ENCODE measurements around the gene ACVR2A. TPM values are rescaled to one million over a fixed set of nuclear protein-coding genes. Genes with fewer than 3 reads are reported as not detected.

Gene ACVR2A
- polyA plus RNA-seq, 1 donor from 2014 or later, result 139 TPM

- H3K27ac ChIP-seq (ENCODE audit: low read length), result no peak overlapping the region
- H3K79me2 ChIP-seq (replicated peaks; ENCODE audit: insufficient read depth, low read length), result peaks cover 94% of the 10 kb centered on the region
- H3K9me2 ChIP-seq (ENCODE audit: insufficient read depth, low read length), result no peaks in the 10 kb centered on the region
- H2AFZ ChIP-seq (ENCODE audit: low read depth, low read length), result no peak overlapping the region
- no peaks in the 10 kb centered on the region for H3K27me3 ChIP-seq (ENCODE audit: insufficient read depth, low read depth, low read length)
- H4K20me1 ChIP-seq (ENCODE audit: insufficient read depth), result peaks cover 6% of the 10 kb centered on the region
- H3K4me3 ChIP-seq (ENCODE audit: low read length), result no peak overlapping the region
- H3K9me3 ChIP-seq (ENCODE audit: low read length), result no peaks in the 10 kb centered on the region
- H3K36me3 ChIP-seq (ENCODE audit: insufficient read depth, low read length), result no peaks in the 10 kb centered on the region
- no peaks in the 10 kb centered on the region for H3F3A ChIP-seq (ENCODE audit: insufficient read depth, low read length, poor library complexity, severe bottlenecking)
- no peak overlapping the region for H3K9ac ChIP-seq (ENCODE audit: low read length)
- no peak overlapping the region for H3K4me2 ChIP-seq (ENCODE audit: low read length)
- no peak for TF ChIP-seq SMC3 (conservative IDR thresholded peaks at IDR 0.05; ENCODE audit: poor library complexity)
- TF ChIP-seq RAD21 (conservative IDR thresholded peaks at IDR 0.05), result no peak
- TF ChIP-seq EP300 (conservative IDR thresholded peaks at IDR 0.05; ENCODE audit: poor library complexity, severe bottlenecking), result no peak
- TF ChIP-seq CTCF (IDR thresholded peaks at IDR 0.05; ENCODE audit: poor library complexity, severe bottlenecking), result no peak
- no peak for TF ChIP-seq EZH2 (IDR thresholded peaks at IDR 0.05; ENCODE audit: borderline replicate concordance, insufficient read depth, low read length, poor library complexity, severe bottlenecking)
- no peak for TF ChIP-seq POLR2AphosphoS5 (IDR thresholded peaks at IDR 0.05)
- TF ChIP-seq, protein P1, sequence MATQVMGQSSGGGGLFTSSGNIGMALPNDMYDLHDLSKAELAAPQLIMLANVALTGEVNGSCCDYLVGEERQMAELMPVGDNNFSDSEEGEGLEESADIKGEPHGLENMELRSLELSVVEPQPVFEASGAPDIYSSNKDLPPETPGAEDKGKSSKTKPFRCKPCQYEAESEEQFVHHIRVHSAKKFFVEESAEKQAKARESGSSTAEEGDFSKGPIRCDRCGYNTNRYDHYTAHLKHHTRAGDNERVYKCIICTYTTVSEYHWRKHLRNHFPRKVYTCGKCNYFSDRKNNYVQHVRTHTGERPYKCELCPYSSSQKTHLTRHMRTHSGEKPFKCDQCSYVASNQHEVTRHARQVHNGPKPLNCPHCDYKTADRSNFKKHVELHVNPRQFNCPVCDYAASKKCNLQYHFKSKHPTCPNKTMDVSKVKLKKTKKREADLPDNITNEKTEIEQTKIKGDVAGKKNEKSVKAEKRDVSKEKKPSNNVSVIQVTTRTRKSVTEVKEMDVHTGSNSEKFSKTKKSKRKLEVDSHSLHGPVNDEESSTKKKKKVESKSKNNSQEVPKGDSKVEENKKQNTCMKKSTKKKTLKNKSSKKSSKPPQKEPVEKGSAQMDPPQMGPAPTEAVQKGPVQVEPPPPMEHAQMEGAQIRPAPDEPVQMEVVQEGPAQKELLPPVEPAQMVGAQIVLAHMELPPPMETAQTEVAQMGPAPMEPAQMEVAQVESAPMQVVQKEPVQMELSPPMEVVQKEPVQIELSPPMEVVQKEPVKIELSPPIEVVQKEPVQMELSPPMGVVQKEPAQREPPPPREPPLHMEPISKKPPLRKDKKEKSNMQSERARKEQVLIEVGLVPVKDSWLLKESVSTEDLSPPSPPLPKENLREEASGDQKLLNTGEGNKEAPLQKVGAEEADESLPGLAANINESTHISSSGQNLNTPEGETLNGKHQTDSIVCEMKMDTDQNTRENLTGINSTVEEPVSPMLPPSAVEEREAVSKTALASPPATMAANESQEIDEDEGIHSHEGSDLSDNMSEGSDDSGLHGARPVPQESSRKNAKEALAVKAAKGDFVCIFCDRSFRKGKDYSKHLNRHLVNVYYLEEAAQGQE (IDR thresholded peaks at IDR 0.05; ENCODE audit: borderline replicate concordance), result no peak
- TF ChIP-seq TAF1 (IDR thresholded peaks at IDR 0.05; ENCODE audit: low read depth), result no peak
- TF ChIP-seq MXI1 (conservative IDR thresholded peaks at IDR 0.05; ENCODE audit: poor library complexity, severe bottlenecking), result no peak
These were observed 41.3 kb downstream of the ACVR2A start for GRCh38 chr2:147886136-147886535.

DNA sequence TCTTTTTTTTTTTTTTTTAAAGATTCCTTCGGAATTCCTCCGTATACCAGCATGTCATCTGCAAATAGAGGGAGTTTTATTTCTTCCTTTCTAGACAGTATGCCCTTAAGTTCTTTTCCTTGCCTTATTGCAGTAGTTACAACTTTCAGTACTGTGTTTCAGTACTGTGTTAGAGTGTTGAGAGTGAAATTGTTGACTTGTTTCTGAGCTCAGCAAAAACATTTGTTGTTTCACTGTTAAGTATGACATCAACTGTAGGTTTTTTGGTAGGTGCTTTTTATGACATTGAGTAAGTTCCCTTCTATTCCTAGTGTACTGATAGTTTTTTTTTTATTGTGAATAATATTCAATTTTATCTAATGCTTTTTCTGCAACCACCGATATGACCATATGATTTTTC lies 43.9 kb downstream of the ACVR2A start:
- no peaks in the 10 kb centered on the region for H3K27me3 ChIP-seq (ENCODE audit: insufficient read depth, low read depth, low read length)
- H3K9me3 ChIP-seq (ENCODE audit: low read length), result no peaks in the 10 kb centered on the region
- no peaks in the 10 kb centered on the region for H3K9me2 ChIP-seq (ENCODE audit: insufficient read depth, low read length)
- no peak overlapping the region for H3K9ac ChIP-seq (ENCODE audit: low read length)
- no peak overlapping the region for H2AFZ ChIP-seq (ENCODE audit: low read depth, low read length)
- TF ChIP-seq MXI1 (conservative IDR thresholded peaks at IDR 0.05; ENCODE audit: poor library complexity, severe bottlenecking) (no peak), SMC3 (conservative IDR thresholded peaks at IDR 0.05; ENCODE audit: poor library complexity) (no peak), RAD21 (conservative IDR thresholded peaks at IDR 0.05) (no peak), EZH2 (IDR thresholded peaks at IDR 0.05; ENCODE audit: borderline replicate concordance, insufficient read depth, low read length, poor library complexity, severe bottlenecking) (no peak), TAF1 (IDR thresholded peaks at IDR 0.05; ENCODE audit: low read depth) (no peak), EP300 (conservative IDR thresholded peaks at IDR 0.05; ENCODE audit: poor library complexity, severe bottlenecking) (no peak), POLR2AphosphoS5 (IDR thresholded peaks at IDR 0.05) (no peak), CTCF (IDR thresholded peaks at IDR 0.05; ENCODE audit: poor library complexity, severe bottlenecking) (no peak)
- TF ChIP-seq, protein P1 (IDR thresholded peaks at IDR 0.05; ENCODE audit: borderline replicate concordance), result no peak
- H3K4me3 ChIP-seq (ENCODE audit: low read length), result no peak overlapping the region
- no peaks in the 10 kb centered on the region for H3K36me3 ChIP-seq (ENCODE audit: insufficient read depth, low read length)
- no peak overlapping the region for H3K27ac ChIP-seq (ENCODE audit: low read length)
- no peaks in the 10 kb centered on the region for H3F3A ChIP-seq (ENCODE audit: insufficient read depth, low read length, poor library complexity, severe bottlenecking)
- H4K20me1 ChIP-seq (ENCODE audit: insufficient read depth), result peaks cover 11% of the 10 kb centered on the region
- H3K79me2 ChIP-seq (replicated peaks; ENCODE audit: insufficient read depth, low read length), result peaks cover 93% of the 10 kb centered on the region
- no peak overlapping the region for H3K4me2 ChIP-seq (ENCODE audit: low read length)
